WTC11 (cell line): Measurements from ENCODE around the gene NOX5. TPM values are rescaled to one million over a fixed set of nuclear protein-coding genes. Genes with fewer than 3 reads are reported as not detected.
A peak's percentile ranks its signal among the peaks of the same experiment; 100 is the strongest.

ENCODE experiments used
- ATAC-seq: fragments of 200-7000 bp; cut with Tn5 transposase; 2 replicates; pipeline ENCODE4 v1.10.0; 2021; ENCODE audit warnings: mild to moderate bottlenecking, moderate library complexity
- CTCF ChIA-PET: fragments of 300-600 bp; sonication (Branson Sonifier 250); formaldehyde crosslinking; loops from one replicate; lab custom pipeline; 2021; ENCODE audit warnings: antibody characterized with exemption; lab: Charles Lee
- POLR2A ChIA-PET: fragments of 350-600 bp; sonication (Branson Sonifier 250); formaldehyde crosslinking; loops from one replicate; lab custom pipeline; 2021; ENCODE audit warnings: antibody characterized with exemption; lab: Charles Lee
- DNase-seq: peaks from one replicate; pipeline ENCODE4 v3.0.0; 2021; ENCODE audit warnings: low spot score
- H3K27ac Mint-ChIP-seq: 2 replicates; pipeline ENCODE4 v1.8.0; 2021; ENCODE audit warnings: mixed read lengths
- H3K27me3 Mint-ChIP-seq: 2 replicates; pipeline ENCODE4 v1.8.0; 2021; ENCODE audit warnings: low read depth, mild to moderate bottlenecking, moderate library complexity, mixed read lengths
- H3K36me3 Mint-ChIP-seq: 2 replicates; pipeline ENCODE4 v1.8.0; 2021; ENCODE audit warnings: mixed read lengths
- H3K4me1 Mint-ChIP-seq: 2 replicates; pipeline ENCODE4 v1.8.0; 2022; ENCODE audit warnings: mixed read lengths
- H3K4me3 Mint-ChIP-seq: 2 replicates; pipeline ENCODE4 v1.8.0; 2021; ENCODE audit warnings: mild to moderate bottlenecking, moderate library complexity, mixed read lengths
- H3K9me3 Mint-ChIP-seq: 2 replicates; pipeline ENCODE4 v1.8.0; 2021; ENCODE audit warnings: mixed read lengths
- ATF1 ChIP-seq: sonication (generic); formaldehyde crosslinking; IDR thresholded peaks from 2 replicates; pipeline ENCODE4 v1.8.1; 2023; ENCODE audit warnings: mild to moderate bottlenecking, moderate library complexity, missing genetic modification reagents
- ATF2 ChIP-seq: sonication (generic); formaldehyde crosslinking; IDR thresholded peaks from 2 replicates; pipeline ENCODE4 v1.8.1; 2022; ENCODE audit warnings: low read depth, missing genetic modification reagents, borderline replicate concordance
- ATF3 ChIP-seq: sonication (generic); formaldehyde crosslinking; conservative IDR thresholded peaks from 2 replicates; pipeline ENCODE4 v1.8.1; 2022; ENCODE audit warnings: mild to moderate bottlenecking, missing genetic modification reagents
- CBFB ChIP-seq: sonication (generic); formaldehyde crosslinking; IDR thresholded peaks from 2 replicates; pipeline ENCODE4 v1.8.1; 2022; ENCODE audit warnings: mild to moderate bottlenecking, low read depth, missing genetic modification reagents
- EMX1 ChIP-seq: fragments of 250-450 bp; sonication (Bioruptor Pico); IDR thresholded peaks from 2 replicates; pipeline ENCODE4 v1.8.0; 2021; ENCODE audit warnings: mild to moderate bottlenecking
- ETV6 ChIP-seq: sonication (generic); formaldehyde crosslinking; IDR thresholded peaks from 2 replicates; pipeline ENCODE4 v1.8.1; 2022; ENCODE audit warnings: mild to moderate bottlenecking, missing genetic modification reagents
- FOXJ3 ChIP-seq: sonication (generic); formaldehyde crosslinking; IDR thresholded peaks from 2 replicates; pipeline ENCODE4 v1.9.0; 2021; ENCODE audit warnings: missing genetic modification reagents, mild to moderate bottlenecking, borderline replicate concordance
- FOXK1 ChIP-seq: sonication (generic); formaldehyde crosslinking; IDR thresholded peaks from 2 replicates; pipeline ENCODE4 v1.8.0; 2022; ENCODE audit warnings: mild to moderate bottlenecking, moderate library complexity, missing genetic modification reagents
- FOXP1 ChIP-seq: sonication (generic); formaldehyde crosslinking; IDR thresholded peaks from 2 replicates; pipeline ENCODE4 v1.8.0; 2022; ENCODE audit warnings: missing genetic modification reagents, mild to moderate bottlenecking, moderate library complexity, borderline replicate concordance
- GTF2I ChIP-seq: fragments of 250-450 bp; sonication (Bioruptor Pico); conservative IDR thresholded peaks from 2 replicates; pipeline ENCODE4 v1.4.0; 2021; ENCODE audit warnings: mild to moderate bottlenecking
- MLX ChIP-seq: sonication (generic); formaldehyde crosslinking; IDR thresholded peaks from 2 replicates; pipeline ENCODE4 v1.8.1; 2023; ENCODE audit warnings: mild to moderate bottlenecking, missing genetic modification reagents, moderate library complexity
- MYBL2 ChIP-seq: sonication (generic); formaldehyde crosslinking; IDR thresholded peaks from 2 replicates; pipeline ENCODE4 v1.8.1; 2023; ENCODE audit warnings: mild to moderate bottlenecking, moderate library complexity, missing genetic modification reagents
- NFATC4 ChIP-seq: fragments of 250-450 bp; sonication (Bioruptor Pico); IDR thresholded peaks from 2 replicates; pipeline ENCODE4 v1.9.0; 2021; ENCODE audit warnings: mild to moderate bottlenecking
- NR3C1 ChIP-seq: sonication (generic); formaldehyde crosslinking; conservative IDR thresholded peaks from 2 replicates; pipeline ENCODE4 v1.8.1; 2023; ENCODE audit warnings: low read depth, mild to moderate bottlenecking, missing genetic modification reagents
- SOX15 ChIP-seq: fragments of 250-450 bp; sonication (Bioruptor Pico); IDR thresholded peaks from 2 replicates; pipeline ENCODE4 v1.9.0; 2021; ENCODE audit warnings: mild to moderate bottlenecking
- ZNF138 ChIP-seq: sonication (generic); formaldehyde crosslinking; conservative IDR thresholded peaks from 2 replicates; pipeline ENCODE4 v1.8.1; 2022; ENCODE audit warnings: mild to moderate bottlenecking, moderate library complexity, missing genetic modification reagents
- ZNF263 ChIP-seq: sonication (generic); formaldehyde crosslinking; IDR thresholded peaks from 2 replicates; pipeline ENCODE4 v1.8.1; 2022; ENCODE audit warnings: low read depth, mild to moderate bottlenecking, moderate library complexity, missing genetic modification reagents
- ZNF396 ChIP-seq: fragments of 250-450 bp; sonication (Bioruptor Pico); IDR thresholded peaks from 2 replicates; pipeline ENCODE4 v1.8.0; 2021; ENCODE audit warnings: mild to moderate bottlenecking, moderate library complexity, borderline replicate concordance
- ZNF416 ChIP-seq: fragments of 250-450 bp; sonication (Bioruptor Pico); IDR thresholded peaks from 2 replicates; pipeline ENCODE4 v1.9.0; 2021; ENCODE audit warnings: mild to moderate bottlenecking, inconsistent platforms
- ZNF532 ChIP-seq: fragments of 250-450 bp; sonication (Bioruptor Pico); IDR thresholded peaks from 2 replicates; pipeline ENCODE4 v1.9.0; 2021; ENCODE audit warnings: mild to moderate bottlenecking, borderline replicate concordance
- ZNF671 ChIP-seq: fragments of 250-450 bp; sonication (Bioruptor Pico); IDR thresholded peaks from 2 replicates; pipeline ENCODE4 v1.8.0; 2021; ENCODE audit warnings: mild to moderate bottlenecking
- ZSCAN18 ChIP-seq: fragments of 250-450 bp; sonication (Bioruptor Pico); IDR thresholded peaks from 2 replicates; pipeline ENCODE4 v2.1.2; 2022; ENCODE audit warnings: mild to moderate bottlenecking, moderate library complexity
- total RNA-seq: library from RNA; stranded (reverse); gene quantifications from 3 replicates; pipeline ENCODE4 v1.2.3, GENCODE V29; 2021
- TF ChIP-seq, protein P1 (sequence below): sonication (generic); formaldehyde crosslinking; IDR thresholded peaks from 2 replicates; pipeline ENCODE4 v1.8.0; 2022; ENCODE audit warnings: mild to moderate bottlenecking, missing genetic modification reagents
- TF ChIP-seq, protein P2 (sequence below): fragments of 250-450 bp; sonication (Bioruptor Pico); IDR thresholded peaks from 2 replicates; pipeline ENCODE4 v1.9.0; 2021; ENCODE audit warnings: moderate library complexity, mild to moderate bottlenecking, inconsistent platforms, borderline replicate concordance

NOX5 gene
- total RNA-seq, 1 experiment from 2014 or later, result not detected

DNA sequence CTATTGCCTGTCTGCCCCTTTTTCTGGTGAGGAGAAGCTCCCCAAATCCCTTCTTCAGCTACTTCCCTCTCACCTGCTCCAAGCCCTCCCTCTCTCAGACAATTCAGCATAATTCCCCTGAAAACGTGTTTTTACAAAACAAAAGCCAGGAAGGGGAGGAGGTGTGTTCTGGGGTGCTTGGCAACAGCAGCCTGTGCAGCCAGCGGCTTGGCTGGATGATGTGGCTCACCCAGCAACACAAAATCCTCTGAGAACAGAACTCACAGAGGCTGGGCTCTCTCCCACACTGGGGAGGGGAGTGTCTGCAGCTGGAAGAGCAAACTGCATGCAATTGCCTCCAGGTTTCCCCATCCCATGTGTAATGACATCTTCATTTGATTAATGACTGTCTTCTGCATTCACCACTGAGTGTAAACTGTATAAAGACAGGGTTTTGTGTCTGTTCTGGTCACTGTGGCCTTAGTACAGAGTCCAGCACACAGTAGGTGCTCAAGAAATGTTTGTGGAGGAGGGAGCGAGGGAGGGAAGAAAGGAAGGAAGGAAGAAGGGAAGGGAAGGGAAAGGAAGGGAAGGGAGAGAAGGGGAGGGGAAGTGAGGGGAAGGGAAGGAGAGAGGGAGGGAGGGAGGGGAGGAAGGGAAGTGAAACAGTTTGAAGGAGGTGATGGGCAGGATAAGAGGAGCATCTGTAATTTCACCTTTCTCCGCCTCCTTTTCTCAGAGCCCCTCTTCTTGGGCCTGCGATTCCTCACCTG, 75.9 kb downstream of the NOX5 start (continued):
- TF ChIP-seq, protein P1, sequence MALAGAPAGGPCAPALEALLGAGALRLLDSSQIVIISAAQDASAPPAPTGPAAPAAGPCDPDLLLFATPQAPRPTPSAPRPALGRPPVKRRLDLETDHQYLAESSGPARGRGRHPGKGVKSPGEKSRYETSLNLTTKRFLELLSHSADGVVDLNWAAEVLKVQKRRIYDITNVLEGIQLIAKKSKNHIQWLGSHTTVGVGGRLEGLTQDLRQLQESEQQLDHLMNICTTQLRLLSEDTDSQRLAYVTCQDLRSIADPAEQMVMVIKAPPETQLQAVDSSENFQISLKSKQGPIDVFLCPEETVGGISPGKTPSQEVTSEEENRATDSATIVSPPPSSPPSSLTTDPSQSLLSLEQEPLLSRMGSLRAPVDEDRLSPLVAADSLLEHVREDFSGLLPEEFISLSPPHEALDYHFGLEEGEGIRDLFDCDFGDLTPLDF (CRISPR knock-in tag), result no peak
- TF ChIP-seq ZNF263 (CRISPR knock-in tag) (no peak), ZSCAN18 (CRISPR knock-in tag) (no peak), ZNF671 (CRISPR knock-in tag) (no peak), FOXK1 (CRISPR knock-in tag) (peak; percentile 67), GTF2I (CRISPR knock-in tag) (no peak), SOX15 (CRISPR knock-in tag) (no peak), CBFB (CRISPR knock-in tag) (no peak), EMX1 (CRISPR knock-in tag) (no peak), FOXP1 (no peak), NR3C1 (no peak), ZNF138 (CRISPR knock-in tag) (no peak), ZNF396 (CRISPR knock-in tag) (no peak), ATF1 (no peak), ETV6 (CRISPR knock-in tag) (peak; percentile 83; the same call in 1 of the 2 replicates), MYBL2 (no peak)
- TF ChIP-seq, protein P2, sequence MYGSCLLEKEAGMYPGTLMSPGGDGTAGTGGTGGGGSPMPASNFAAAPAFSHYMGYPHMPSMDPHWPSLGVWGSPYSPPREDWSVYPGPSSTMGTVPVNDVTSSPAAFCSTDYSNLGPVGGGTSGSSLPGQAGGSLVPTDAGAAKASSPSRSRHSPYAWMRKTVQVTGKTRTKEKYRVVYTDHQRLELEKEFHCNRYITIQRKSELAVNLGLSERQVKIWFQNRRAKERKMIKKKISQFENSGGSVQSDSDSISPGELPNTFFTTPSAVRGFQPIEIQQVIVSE (CRISPR knock-in tag), result no peak

GRCh38 chr15:69091654-69092053, 77.2 kb downstream of the NOX5 start:
- ChIA-PET POLR2A (no interaction called here), CTCF (no interaction called here)
- Mint-ChIP-seq H3K36me3 (no peaks in the 10 kb centered on the region), H3K27ac (peak overlapping the region; percentile 79), H3K4me3 (peak overlapping the region; percentile 26), H3K9me3 (0 out of 2 replicates have a peak, but pooled peaks cover 2% of the 10 kb centered on the region), H3K4me1 (peaks cover 89% of the 10 kb centered on the region), H3K27me3 (peaks cover 6% of the 10 kb centered on the region)
- DNase-seq (no peak), ATAC-seq (no peak)
- TF ChIP-seq MLX (CRISPR knock-in tag) (no peak), ZNF396 (CRISPR knock-in tag) (no peak), ZNF416 (CRISPR knock-in tag) (no peak), ATF2 (CRISPR knock-in tag) (no peak), ZNF532 (CRISPR knock-in tag) (no peak), FOXJ3 (no peak), ZSCAN18 (CRISPR knock-in tag) (no peak), FOXK1 (CRISPR knock-in tag) (no peak), ATF3 (CRISPR knock-in tag) (no peak), NFATC4 (no peak)
- TF ChIP-seq, protein P2 (CRISPR knock-in tag), result no peak
